Measurements from ENCODE around the gene SORCS2.

SORCS2 gene

DNA sequence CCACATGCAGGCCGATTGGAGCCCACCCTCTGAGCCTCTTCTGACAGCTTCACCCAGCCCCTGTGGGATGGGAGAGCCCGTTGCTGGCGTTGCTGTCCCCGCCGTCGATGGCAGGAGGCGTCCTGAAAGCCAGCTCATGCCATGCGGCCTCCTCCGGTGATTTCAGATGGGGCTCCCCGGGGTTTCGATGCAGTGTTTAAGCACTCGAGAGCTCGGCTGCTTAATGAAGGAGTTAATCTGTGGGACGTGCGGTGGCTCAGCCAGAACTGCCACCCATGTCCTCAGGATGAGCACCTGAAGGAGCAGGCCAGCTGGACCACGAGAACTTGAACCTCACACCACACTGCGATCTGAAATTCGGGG lies 95.6 kb downstream of the SORCS2 start:
- H3K27ac ChIP-seq = no peak overlapping the region
- TF ChIP-seq, protein P1, sequence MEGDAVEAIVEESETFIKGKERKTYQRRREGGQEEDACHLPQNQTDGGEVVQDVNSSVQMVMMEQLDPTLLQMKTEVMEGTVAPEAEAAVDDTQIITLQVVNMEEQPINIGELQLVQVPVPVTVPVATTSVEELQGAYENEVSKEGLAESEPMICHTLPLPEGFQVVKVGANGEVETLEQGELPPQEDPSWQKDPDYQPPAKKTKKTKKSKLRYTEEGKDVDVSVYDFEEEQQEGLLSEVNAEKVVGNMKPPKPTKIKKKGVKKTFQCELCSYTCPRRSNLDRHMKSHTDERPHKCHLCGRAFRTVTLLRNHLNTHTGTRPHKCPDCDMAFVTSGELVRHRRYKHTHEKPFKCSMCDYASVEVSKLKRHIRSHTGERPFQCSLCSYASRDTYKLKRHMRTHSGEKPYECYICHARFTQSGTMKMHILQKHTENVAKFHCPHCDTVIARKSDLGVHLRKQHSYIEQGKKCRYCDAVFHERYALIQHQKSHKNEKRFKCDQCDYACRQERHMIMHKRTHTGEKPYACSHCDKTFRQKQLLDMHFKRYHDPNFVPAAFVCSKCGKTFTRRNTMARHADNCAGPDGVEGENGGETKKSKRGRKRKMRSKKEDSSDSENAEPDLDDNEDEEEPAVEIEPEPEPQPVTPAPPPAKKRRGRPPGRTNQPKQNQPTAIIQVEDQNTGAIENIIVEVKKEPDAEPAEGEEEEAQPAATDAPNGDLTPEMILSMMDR (conservative IDR thresholded peaks at IDR 0.05) = no peak

DNA sequence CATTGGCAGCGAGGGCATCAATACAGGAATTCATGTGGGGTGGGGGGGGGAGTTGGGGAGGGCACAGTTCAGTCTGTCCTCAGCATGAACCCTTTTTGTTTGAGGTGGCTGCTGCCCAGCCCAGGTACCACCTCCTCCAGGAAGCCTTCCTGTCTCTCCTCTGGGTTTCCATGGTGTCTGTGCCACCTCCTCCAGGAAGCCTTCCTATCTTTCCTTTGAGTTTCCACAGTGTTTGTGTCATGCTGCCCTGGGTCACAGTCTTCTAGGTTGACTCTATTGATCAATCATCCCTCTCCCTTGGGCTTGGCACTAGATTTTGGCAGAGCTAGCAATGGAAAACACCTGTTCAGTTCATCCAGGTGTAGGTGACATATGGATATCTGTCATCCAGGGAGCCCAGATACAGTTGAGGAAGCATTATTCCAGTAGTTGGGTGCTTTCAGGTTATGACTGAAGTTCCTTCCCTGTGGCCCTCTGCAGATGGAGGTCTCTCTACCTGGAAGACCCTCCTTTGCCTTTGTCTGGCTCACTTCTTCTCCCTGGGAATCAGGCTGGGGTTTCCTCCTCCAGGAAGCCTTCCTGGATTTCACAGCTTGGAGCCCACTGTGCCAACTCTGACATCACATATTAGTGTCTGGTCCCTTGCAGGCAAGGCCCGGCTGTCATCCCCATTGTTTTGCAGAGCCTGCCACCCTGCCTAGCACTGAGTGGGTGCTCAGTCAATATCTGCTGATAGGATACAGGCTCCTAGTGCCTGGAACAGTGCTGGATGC lies 96.6 kb downstream of the SORCS2 start:
- TF ChIP-seq, protein P1 (conservative IDR thresholded peaks at IDR 0.05) = no peak

DNA sequence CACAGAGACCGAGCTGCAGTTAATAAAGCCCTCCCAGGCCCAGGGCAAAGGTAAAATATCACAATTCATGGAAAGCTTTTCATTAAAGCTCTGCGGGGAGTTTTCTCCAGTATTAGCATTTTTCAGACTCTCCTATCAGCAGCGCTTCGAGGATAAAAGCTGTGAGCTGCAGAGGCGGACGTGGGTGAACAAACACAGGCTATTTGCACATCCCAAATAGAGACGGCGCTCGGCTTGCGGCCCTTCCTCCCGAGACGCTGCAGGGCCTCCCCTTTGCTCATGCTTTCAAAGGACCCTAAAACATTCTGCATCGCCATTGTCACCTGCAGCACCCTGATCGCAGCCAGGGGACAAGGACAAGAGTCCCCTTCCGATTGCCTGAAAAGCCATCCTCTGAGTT lies 97.3 kb downstream of the SORCS2 start:
- H3K27ac ChIP-seq = no peak overlapping the region
- TF ChIP-seq, protein P1 (conservative IDR thresholded peaks at IDR 0.05) = no peak

More for the DNA sequence above, 96.6 kb downstream of the SORCS2 start:
- H3K27ac ChIP-seq = no peak overlapping the region

DNA sequence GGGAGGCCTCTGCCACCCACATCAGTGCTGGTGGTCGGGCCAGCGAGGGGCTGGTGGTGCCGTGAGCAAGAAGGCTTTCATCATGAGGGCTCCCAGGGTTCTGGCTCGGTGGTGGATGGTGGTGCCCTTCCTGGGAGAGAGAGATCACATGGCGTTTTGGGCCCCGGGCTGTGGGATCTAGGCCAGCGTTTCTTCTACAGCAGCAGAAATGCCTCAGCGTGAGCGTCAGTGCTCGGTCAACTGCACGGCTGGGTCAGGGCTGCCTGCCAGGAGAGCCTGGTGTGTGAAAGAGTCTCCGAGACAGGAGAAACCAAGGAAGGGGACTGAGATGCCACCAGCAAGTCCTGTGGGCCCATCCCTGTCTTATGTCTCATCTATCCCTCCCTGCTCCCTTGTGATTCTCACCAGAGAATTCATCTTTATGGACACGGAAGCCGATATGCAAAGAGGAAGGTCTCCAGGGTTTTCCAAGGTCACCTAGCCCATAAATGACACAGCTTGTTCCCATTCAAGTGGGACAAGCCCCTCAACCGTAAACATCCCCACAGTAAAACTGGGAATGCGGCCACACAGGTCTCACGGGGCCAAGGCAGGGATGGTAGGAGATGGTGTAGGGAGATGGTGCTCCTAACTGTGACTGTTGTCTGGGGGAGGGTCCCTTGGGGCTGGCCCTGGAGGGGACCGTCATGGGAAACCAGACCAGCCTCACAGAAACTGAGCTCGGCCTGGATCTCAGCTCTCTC lies 99.2 kb downstream of the SORCS2 start:
- TF ChIP-seq, protein P1 (conservative IDR thresholded peaks at IDR 0.05) = no peak
- H3K27ac ChIP-seq = no peak overlapping the region

DNA sequence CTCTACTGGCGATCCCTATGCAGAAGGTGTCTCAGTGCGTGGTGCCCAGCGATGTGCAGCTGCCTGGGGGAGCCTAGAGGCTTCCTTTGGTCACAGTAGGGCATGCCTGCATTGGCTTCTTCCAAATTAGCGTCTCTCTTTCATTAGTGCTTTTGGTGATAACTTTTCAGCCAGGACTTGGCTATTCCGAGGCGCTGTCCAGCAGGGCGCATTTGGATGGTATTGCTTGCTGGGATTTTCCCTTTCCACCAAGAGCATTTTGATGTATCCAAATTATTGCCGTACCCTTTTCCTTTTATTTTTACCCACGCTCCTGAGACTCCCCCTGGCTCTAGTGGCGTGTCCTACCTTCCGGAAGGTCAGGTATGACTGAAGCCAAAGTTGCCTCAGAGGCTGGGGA lies 101.4 kb downstream of the SORCS2 start:
- TF ChIP-seq, protein P1 (conservative IDR thresholded peaks at IDR 0.05) = no peak
- H3K27ac ChIP-seq = no peak overlapping the region

DNA sequence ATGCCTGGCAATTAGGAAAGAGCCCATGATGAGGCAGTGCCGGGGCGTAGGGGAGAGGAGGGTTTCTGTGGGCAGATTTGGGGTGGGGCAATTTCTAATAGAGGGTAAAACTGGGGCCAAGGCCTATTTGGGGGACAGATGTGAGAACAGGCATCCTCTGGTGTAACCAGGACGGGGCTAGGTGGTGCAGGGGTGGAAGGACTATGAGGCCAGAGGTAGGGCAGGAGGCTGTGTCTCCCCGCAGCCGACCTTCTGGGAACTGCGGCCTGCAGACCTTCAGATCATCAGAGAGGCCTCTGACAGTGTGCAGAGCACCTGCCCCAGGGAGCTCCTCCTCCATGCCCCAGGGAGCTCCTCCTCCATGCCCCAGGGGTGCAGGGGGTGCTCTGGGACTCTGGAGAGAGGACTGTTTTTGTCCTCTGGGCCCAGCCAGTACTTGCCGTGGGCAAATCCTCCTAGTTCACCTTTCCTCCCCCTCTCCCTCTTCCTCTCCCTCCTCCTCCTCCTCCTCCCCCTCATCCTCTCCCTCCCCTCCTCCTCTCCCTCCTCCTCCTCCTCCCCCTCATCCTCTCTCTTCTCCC lies 101.9 kb downstream of the SORCS2 start:
- H3K27ac ChIP-seq = no peak overlapping the region
- TF ChIP-seq, protein P1 (conservative IDR thresholded peaks at IDR 0.05) = no peak

DNA sequence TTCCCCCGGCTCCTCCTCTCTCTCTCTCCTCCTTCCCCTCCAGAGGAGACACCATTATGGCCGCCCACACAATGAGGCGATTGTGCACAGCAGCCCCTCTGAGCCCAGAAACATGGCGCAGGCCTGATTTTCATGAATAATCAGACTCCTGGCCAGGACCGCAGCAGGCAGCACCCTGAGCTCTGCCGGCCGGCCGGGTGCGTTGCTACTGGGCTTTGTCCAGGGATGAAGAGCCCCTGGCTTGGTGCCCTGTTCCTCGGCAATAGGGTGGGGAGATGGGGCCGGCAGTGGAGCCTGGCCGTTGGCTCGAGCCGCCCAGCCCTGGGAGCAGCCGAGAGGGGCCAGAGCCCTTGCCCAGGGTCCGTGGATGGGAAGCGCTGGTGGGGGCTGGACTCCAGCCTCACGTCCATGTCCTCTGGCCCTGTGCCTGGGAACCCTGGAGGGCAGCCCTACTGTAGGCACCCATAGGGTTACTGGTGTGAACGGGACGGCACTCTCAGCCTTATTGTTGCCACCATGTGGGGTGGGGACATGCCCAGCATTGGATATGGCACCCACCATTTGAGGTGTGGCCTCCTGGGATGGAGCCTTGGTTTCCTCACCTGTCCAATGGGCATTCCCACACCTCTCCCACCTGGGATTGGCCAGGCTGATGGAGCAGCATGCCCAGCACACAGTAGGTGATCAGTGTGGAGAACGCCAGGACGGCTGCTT lies 103.0 kb downstream of the SORCS2 start:
- TF ChIP-seq, protein P1 (conservative IDR thresholded peaks at IDR 0.05) = no peak
- no peak overlapping the region for H3K27ac ChIP-seq
